Calu3 (cell line): Measurements from ENCODE around the gene ACOT11. TPM values are rescaled to one million over a fixed set of nuclear protein-coding genes. Genes with fewer than 3 reads are reported as not detected.

ENCODE experiments used
- BruUV-seq: library from RNA; stranded (reverse); fragments of 400-500 nt; replicated peaks from 2 replicates; lab custom pipeline; 2021; lab: Mats Ljungman, UMichigan
- CTCF ChIA-PET: fragments of 300-600 bp; sonication (Branson Sonifier 250); formaldehyde crosslinking; loops from one replicate; lab custom pipeline; 2022; ENCODE audit warnings: antibody characterized with exemption; lab: Charles Lee
- DNase-seq: peaks from one replicate; pipeline ENCODE4 v3.0.0; 2022
- H3K27ac Mint-ChIP-seq: one replicate; pipeline ENCODE4 v1.8.0; 2022; ENCODE audit warnings: mixed read lengths; ENCODE audit not compliant: unreplicated experiment
- H3K27me3 Mint-ChIP-seq: one replicate; pipeline ENCODE4 v1.8.0; 2022; ENCODE audit warnings: mixed read lengths; ENCODE audit not compliant: unreplicated experiment
- H3K36me3 Mint-ChIP-seq: one replicate; pipeline ENCODE4 v1.8.0; 2022; ENCODE audit warnings: mild to moderate bottlenecking, moderate library complexity, mixed read lengths; ENCODE audit not compliant: insufficient read depth, unreplicated experiment
- H3K4me1 Mint-ChIP-seq: one replicate; pipeline ENCODE4 v1.8.0; 2022; ENCODE audit warnings: mild to moderate bottlenecking, low read depth, mixed read lengths; ENCODE audit not compliant: unreplicated experiment
- H3K4me3 Mint-ChIP-seq: one replicate; pipeline ENCODE4 v1.8.0; 2022; ENCODE audit warnings: mild to moderate bottlenecking, low read depth, moderate library complexity, mixed read lengths; ENCODE audit not compliant: unreplicated experiment
- H3K9me3 Mint-ChIP-seq: one replicate; pipeline ENCODE4 v1.8.0; 2022; ENCODE audit warnings: low read depth, mixed read lengths; ENCODE audit not compliant: unreplicated experiment
- intact Hi-C: fragments of 100-400 bp; cut with micrococcal nuclease; formaldehyde crosslinking; loops from one replicate; pipeline ENCODE4 v1.10.0; 2022; ENCODE audit not compliant: unreplicated experiment
- total RNA-seq: library from RNA; stranded (reverse); gene quantifications from 2 replicates; pipeline ENCODE4 v1.2.3, GENCODE V29; 2022
- TF ChIP-seq, protein P1 (sequence below): fragments of 200-600 bp; IDR thresholded peaks from one replicate; pipeline ENCODE4 v1.8.0; 2022; ENCODE audit warnings: antibody characterized with exemption; ENCODE audit not compliant: unreplicated experiment

Gene ACOT11
- total RNA-seq, 1 experiment from 2014 or later = 10.4 TPM

DNA sequence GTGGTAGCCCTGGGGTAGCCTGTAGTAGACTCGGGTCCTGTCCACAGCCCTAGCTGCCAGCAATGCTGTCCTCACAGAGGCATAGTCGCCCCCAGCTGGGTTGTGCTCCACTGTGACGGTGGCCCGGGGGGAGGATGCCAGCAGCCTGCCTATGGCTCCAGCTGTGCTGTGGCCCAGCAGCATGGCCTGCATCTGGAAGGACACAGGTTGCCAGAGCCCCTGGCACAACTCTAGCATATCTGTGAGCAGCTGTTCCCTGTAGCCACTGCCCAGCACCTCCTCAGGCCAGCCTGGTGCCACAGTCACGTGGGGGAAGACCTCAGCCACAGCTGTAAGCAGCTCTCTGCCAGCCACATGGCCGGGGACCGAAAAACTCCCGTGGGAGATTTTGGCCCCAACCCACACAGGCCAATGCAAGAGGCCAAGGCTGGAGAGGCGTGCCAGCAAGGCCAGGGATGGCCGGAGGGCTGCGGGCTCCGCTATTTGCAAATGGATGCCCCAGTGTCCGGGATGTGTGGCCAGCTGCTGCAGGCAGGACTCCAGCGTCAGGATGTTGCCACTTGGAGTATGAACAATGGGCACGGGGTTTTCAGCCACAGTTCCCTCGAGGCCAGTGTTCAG lies 61.4 kb downstream of the ACOT11 start:
- TF ChIP-seq, protein P1, sequence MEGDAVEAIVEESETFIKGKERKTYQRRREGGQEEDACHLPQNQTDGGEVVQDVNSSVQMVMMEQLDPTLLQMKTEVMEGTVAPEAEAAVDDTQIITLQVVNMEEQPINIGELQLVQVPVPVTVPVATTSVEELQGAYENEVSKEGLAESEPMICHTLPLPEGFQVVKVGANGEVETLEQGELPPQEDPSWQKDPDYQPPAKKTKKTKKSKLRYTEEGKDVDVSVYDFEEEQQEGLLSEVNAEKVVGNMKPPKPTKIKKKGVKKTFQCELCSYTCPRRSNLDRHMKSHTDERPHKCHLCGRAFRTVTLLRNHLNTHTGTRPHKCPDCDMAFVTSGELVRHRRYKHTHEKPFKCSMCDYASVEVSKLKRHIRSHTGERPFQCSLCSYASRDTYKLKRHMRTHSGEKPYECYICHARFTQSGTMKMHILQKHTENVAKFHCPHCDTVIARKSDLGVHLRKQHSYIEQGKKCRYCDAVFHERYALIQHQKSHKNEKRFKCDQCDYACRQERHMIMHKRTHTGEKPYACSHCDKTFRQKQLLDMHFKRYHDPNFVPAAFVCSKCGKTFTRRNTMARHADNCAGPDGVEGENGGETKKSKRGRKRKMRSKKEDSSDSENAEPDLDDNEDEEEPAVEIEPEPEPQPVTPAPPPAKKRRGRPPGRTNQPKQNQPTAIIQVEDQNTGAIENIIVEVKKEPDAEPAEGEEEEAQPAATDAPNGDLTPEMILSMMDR = no peak
- CTCF ChIA-PET = no interaction called here
- H3K9me3 Mint-ChIP-seq = no peaks in the 10 kb centered on the region
- no TSS peak for BruUV-seq
- H3K27me3 Mint-ChIP-seq = peaks cover 7% of the 10 kb centered on the region
- intact Hi-C loops = no loop called here
- H3K36me3 Mint-ChIP-seq = no peaks in the 10 kb centered on the region
- H3K4me1 Mint-ChIP-seq = peaks cover 9% of the 10 kb centered on the region
- H3K4me3 Mint-ChIP-seq = no peak overlapping the region
- DNase-seq = no peak
- no peak overlapping the region for H3K27ac Mint-ChIP-seq

DNA sequence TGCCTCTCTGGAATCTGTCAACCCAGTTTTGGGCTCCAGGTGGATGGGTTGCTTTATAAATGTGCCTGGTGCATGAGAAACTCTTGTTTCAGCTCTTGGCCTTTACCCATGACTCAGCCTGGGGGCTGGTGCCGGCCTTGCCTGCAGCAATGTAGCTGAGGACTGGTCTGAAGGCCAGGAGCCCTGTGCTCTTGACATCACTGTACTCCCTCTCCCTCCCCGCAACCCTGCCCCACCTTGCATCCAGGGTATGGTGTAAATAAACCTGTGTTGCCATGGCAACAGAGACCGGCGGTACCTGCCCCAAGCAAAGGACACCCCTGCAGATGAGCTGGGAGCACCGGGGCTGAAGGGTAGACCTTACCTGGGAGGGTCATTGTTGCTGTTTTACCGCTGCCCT lies 62.0 kb downstream of the ACOT11 start:
- Mint-ChIP-seq H3K36me3 (no peaks in the 10 kb centered on the region), H3K27ac (no peak overlapping the region), H3K27me3 (peaks cover 13% of the 10 kb centered on the region), H3K9me3 (no peaks in the 10 kb centered on the region), H3K4me3 (no peak overlapping the region), H3K4me1 (peaks cover 13% of the 10 kb centered on the region)
- TF ChIP-seq, protein P1 = no peak
- BruUV-seq = no TSS peak
- no peak for DNase-seq
- CTCF ChIA-PET = interaction anchor here (0.9 kb wide), 1 partner anchor 111 kb away, joined by 3 read pairs; no protein-coding TSS in a partner anchor
- intact Hi-C loops = no loop called here

DNA sequence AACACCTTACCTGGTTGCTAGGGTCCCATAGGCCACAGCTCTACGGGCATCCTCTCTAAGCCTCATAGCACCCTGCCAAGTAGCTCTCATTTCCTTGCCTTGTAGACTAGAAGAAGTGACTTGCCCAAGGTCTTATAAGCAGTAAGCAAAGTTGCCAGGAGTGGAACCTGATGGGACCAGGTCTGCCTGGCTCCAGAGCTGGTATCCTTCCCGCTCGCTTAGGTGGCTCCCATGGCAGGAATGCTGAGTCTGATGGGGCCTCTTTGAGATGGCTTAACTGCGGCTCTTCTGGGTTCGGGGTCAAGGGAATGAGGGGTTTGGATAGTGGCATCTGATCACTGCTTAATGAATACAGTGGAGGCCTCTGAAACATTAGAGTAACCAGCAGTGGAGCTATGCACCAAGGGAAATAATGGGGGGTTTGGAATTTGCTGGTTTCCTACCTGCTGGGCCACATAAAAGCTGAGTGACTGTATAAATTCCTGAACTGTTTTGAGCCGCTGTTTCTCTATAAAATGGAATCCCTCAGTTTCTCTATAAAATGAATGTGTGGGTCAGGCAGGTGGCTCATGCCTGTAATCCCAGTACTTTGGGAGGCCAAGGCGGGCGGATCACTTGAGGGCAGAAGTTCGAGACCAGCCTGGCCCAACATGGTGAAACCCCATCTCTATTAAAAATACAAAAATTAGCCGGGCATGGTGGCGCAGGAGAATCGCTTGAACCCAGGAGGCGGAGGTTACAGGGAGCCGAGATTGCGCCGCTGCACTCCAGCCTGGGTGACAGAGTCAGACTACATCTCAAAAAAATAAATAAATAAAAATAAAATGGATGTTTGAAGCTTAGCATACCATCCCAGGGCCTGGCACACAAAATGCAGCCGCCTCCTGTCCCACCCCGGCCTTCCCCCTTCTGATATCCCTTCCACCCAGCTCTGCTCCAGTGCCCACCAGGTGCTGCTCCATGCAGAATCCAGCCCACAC lies 62.9 kb downstream of the ACOT11 start:
- H3K9me3 Mint-ChIP-seq = no peaks in the 10 kb centered on the region
- TF ChIP-seq, protein P1 = no peak
- H3K4me3 Mint-ChIP-seq = no peak overlapping the region
- H3K36me3 Mint-ChIP-seq = no peaks in the 10 kb centered on the region
- BruUV-seq = no TSS peak
- peaks cover 22% of the 10 kb centered on the region for H3K27me3 Mint-ChIP-seq
- H3K4me1 Mint-ChIP-seq = peaks cover 13% of the 10 kb centered on the region
- DNase-seq = no peak
- intact Hi-C loops = no loop called here
- H3K27ac Mint-ChIP-seq = no peak overlapping the region
- CTCF ChIA-PET = interaction anchor here (0.9 to 1.5 kb wide), 2 partner anchors 37 to 111 kb away, joined by 3 read pairs; no protein-coding TSS in a partner anchor

- CTCF ChIA-PET = interaction anchor here (1.5 kb wide), 1 partner anchor 38 kb away, joined by 3 read pairs; no protein-coding TSS in a partner anchor
- TF ChIP-seq, protein P1 = no peak
- intact Hi-C loops = no loop called here
These were observed 63.6 kb downstream of the ACOT11 start for GRCh38 chr1:54611621-54612020.

More at GRCh38 chr1:54611621-54612020, 63.6 kb downstream of the ACOT11 start:
- no peak overlapping the region for H3K27ac Mint-ChIP-seq
- H3K27me3 Mint-ChIP-seq = peaks cover 22% of the 10 kb centered on the region
- H3K36me3 Mint-ChIP-seq = no peaks in the 10 kb centered on the region
- H3K4me3 Mint-ChIP-seq = no peak overlapping the region
- no peak for DNase-seq
- BruUV-seq = no TSS peak
- H3K9me3 Mint-ChIP-seq = no peaks in the 10 kb centered on the region
- peaks cover 13% of the 10 kb centered on the region for H3K4me1 Mint-ChIP-seq
